Measurements from ENCODE around the gene THAP10.

The THAP10 gene

DNA sequence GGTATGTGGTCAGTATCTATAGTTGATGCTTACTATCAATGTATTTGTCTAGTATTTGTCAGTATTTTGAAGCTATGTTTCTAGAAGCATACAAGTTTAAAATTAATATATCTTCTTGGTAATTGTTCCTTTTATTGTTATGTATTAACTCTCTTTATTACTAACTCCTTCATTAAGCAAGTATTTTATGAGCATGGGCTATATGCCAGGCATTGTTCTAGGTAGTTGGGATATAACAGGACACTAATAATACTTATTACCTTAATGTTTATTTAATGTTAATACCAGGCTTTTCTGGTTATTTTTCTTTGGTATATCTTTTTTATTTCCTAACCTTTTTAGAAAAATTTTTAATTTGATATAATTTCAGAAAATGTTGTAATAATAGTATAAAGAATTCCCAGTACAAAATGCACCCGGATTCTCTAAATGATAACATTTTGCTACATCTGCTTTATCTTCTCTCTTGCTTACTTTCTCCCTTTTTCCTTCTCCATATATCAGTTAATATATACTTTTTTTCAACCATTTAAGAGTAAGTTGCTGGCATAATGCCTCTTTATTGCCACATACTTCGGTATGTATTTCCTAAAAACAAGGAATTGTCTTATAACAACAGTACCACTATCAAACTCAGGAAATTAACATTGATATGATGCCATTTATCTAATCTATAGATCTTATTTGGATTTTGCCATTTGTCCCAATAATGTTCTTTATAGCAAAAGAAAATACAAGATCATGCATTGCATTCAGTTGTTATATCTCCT is 31.3 kb upstream of the THAP10 start:
- no peak overlapping the region for H3K4me3 ChIP-seq (ENCODE audit: low read length)
- no peak for DNase-seq (ENCODE audit: low read depth)
- TF ChIP-seq, protein P1, sequence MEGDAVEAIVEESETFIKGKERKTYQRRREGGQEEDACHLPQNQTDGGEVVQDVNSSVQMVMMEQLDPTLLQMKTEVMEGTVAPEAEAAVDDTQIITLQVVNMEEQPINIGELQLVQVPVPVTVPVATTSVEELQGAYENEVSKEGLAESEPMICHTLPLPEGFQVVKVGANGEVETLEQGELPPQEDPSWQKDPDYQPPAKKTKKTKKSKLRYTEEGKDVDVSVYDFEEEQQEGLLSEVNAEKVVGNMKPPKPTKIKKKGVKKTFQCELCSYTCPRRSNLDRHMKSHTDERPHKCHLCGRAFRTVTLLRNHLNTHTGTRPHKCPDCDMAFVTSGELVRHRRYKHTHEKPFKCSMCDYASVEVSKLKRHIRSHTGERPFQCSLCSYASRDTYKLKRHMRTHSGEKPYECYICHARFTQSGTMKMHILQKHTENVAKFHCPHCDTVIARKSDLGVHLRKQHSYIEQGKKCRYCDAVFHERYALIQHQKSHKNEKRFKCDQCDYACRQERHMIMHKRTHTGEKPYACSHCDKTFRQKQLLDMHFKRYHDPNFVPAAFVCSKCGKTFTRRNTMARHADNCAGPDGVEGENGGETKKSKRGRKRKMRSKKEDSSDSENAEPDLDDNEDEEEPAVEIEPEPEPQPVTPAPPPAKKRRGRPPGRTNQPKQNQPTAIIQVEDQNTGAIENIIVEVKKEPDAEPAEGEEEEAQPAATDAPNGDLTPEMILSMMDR (IDR thresholded peaks at IDR 0.05; ENCODE audit: insufficient read depth, low read depth, low read length, missing control alignments), result no peak

DNA sequence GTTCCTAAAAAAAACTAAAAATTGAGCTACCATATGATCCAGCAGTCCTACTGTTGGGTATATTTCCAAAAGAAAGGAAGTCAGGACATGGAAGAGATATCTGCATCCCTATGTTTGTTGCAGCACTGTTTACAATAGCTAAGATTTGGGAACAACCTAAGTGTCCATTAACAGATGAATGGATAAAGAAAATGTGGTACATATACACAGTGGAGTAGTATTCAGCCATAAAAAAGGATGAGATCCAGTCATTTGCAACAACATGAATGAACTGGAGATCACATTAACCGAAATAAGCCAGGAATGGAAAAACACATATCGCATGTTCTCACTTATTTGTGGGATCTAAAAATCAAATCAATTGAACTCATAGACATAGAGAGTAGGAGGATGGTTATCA is 29.9 kb upstream of the THAP10 start:
- no peak overlapping the region for H3K4me3 ChIP-seq (ENCODE audit: low read length)
- no peak for DNase-seq (ENCODE audit: low read depth)
- TF ChIP-seq, protein P1 (IDR thresholded peaks at IDR 0.05; ENCODE audit: insufficient read depth, low read depth, low read length, missing control alignments), result no peak

DNA sequence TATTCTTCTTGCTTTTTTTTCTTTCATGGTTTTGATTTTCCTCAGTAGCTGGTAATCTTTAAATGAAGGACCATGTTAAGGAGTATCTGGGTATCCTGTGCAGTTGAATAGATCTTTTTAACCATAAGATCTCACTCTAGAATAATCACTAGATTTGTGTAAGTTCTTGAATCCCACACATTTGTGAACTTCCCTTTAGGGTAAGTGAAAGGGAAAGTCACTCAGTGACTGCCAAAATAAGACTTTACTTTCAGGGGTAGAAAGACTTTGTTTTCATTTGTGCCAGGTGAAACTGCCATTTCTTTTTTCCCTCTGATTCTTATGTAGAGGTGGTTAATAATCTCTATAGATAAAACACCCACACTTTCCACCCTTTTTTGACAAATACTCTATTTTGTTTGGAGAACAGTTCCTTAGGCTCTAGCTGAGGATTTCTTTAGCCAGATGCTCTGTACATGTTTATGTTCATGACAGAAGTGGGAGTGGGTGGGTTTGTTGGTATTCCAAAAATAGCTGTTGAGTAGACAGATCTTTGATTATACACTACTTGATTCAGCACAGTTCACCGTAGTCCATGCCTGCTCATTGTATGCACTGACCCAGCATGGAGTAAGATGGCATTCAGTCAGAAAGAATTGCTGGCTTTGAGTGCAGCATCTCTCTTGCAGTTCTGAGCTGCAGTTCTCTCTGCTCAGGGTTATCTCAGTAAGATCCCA is 28.9 kb upstream of the THAP10 start:
- no peak for DNase-seq (ENCODE audit: low read depth)
- TF ChIP-seq, protein P1 (IDR thresholded peaks at IDR 0.05; ENCODE audit: insufficient read depth, low read depth, low read length, missing control alignments), result no peak
- no peak overlapping the region for H3K4me3 ChIP-seq (ENCODE audit: low read length)

DNA sequence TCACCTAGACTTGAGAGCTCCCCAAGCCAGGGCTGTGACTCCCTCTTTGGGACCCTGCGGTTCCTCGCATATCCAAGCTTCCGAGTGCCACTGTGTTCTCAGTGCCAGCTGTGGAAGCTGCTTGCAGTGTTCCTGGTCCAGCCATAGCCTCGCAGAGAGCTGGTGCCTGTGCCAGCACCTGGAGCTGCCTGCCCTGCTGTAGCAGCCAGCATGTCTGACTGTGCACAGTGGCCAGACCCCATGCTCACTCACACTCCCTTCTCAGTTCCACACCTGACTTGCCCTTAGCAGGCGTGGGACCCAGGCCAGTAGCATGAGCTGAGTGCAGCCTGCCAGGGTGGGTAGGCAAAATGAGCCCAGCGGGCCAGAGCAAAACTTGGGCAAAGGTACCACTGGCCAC is 25.7 kb upstream of the THAP10 start:
- TF ChIP-seq, protein P1 (IDR thresholded peaks at IDR 0.05; ENCODE audit: insufficient read depth, low read depth, low read length, missing control alignments), result no peak
- DNase-seq (ENCODE audit: low read depth), result no peak

DNA sequence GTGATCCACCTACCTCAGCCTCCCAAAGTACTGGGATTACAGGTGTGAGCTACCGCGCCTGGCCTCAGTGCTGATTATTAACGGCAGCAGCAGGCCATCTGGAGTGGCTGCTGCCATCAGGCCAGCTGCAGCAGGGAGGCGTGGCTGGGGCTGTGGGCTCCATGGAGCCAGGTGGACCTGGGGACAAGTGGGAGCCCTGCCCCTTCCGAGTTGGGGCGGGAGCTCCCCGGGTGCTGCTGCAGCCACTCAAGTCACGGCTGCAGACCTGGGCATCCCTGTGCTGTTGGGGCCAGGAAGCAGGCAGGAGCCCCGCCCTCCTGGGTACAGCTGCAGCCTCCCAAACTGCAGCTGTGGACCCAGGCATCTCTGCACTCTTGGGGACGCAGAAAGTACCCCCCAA is 24.3 kb upstream of the THAP10 start:
- no peak for DNase-seq (ENCODE audit: low read depth)
- no peak overlapping the region for H3K4me3 ChIP-seq (ENCODE audit: low read length)
- TF ChIP-seq, protein P1 (IDR thresholded peaks at IDR 0.05; ENCODE audit: insufficient read depth, low read depth, low read length, missing control alignments), result no peak

More for the DNA sequence above, 25.7 kb upstream of the THAP10 start:
- no peak overlapping the region for H3K4me3 ChIP-seq (ENCODE audit: low read length)

DNA sequence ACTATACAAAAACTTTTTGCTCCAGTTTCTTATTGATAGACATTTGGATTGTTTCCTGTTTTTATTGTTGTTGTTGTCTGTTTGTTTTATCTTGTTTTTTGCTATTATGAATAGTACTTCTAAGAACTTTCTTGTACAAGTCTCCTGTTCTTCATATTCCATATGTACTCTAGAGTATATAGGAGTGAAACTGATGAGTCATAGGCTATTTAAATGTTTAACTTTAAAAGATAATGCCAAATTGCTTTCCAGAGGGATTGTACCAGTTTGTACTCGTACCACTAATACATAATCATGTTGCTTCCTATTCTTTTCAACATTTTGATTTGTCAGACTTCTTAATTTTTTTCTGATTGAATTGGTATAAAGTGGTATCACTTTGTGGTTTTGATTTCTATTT is 20.0 kb upstream of the THAP10 start:
- no peak overlapping the region for H3K4me3 ChIP-seq (ENCODE audit: low read length)
- TF ChIP-seq, protein P1 (IDR thresholded peaks at IDR 0.05; ENCODE audit: insufficient read depth, low read depth, low read length, missing control alignments), result no peak
- peak; percentile 38 for DNase-seq (ENCODE audit: low read depth)
